Measurements from ENCODE around the gene PIAS1.

GRCh38 chr15:68203956-68204355 is 149.8 kb downstream of the PIAS1 start:
- TF ChIP-seq CTCF (IDR thresholded peaks at IDR 0.05; ENCODE audit: low read length): no peak
- TF ChIP-seq EZH2 (optimal IDR thresholded peaks at IDR 0.05; ENCODE audit: low read depth, low read length): no peak
